Heart right ventricle (tissue), 16 donors: ENCODE results near the gene KCTD2. TPM values are rescaled to one million over a fixed set of nuclear protein-coding genes. Genes with fewer than 3 reads are reported as not detected.
"Not testable (repeated sequence)": the region's sequence is repeated elsewhere in the genome, so short reads cannot be mapped to it uniquely, and the experiment has no call there.

Experiments used
- ATAC-seq, 8 donors: fragments of 200-7000 bp; cut with Tn5 transposase; one replicate each; pipeline ENCODE4 v1.9.1; 2020; ENCODE audit warnings: mild to moderate bottlenecking in 8 of 8, moderate library complexity in 8 of 8, moderate number of reproducible peaks in 1 of 8
- DNase-seq, 2 donors: peaks; one replicate each; pipeline ENCODE4 v3.0.0-alpha.2; 2020
- H3K27ac ChIP-seq, 10 donors: fragments of 200-600 bp; sonication (generic) in 2 of 10; one replicate each; pipeline versions ENCODE4 v1.5.0 to v1.8.0; 2020 to 2022; ENCODE audit warnings: mild to moderate bottlenecking in 3 of 10
- H3K27me3 ChIP-seq, 7 donors: fragments of 200-600 bp; one replicate each; pipeline ENCODE4 v1.8.0; 2021 to 2022; ENCODE audit warnings: mild to moderate bottlenecking in 2 of 7
- H3K36me3 ChIP-seq, 9 donors: fragments of 200-600 bp; sonication (generic) in 1 of 9; one replicate each; pipeline versions ENCODE4 v1.5.0 to v1.8.0; 2020 to 2022; ENCODE audit warnings: mild to moderate bottlenecking in 2 of 9
- H3K4me1 ChIP-seq, 9 donors: fragments of 200-600 bp; sonication (generic) in 1 of 9; one replicate each; pipeline versions ENCODE4 v1.5.0 to v1.8.0; 2020 to 2022; ENCODE audit warnings: mild to moderate bottlenecking in 4 of 9
- H3K4me3 ChIP-seq, 10 donors: fragments of 200-600 bp; sonication (generic) in 2 of 10; one replicate each; pipeline versions ENCODE4 v1.5.0 to v1.8.0; 2020 to 2022; ENCODE audit warnings: mild to moderate bottlenecking in 7 of 10, moderate library complexity in 2 of 10
- H3K9me3 ChIP-seq, 11 donors: fragments of 200-600 bp in 10 of 11; sonication (generic) in 2 of 11; one replicate each; pipeline versions ENCODE4 v1.5.0 to v1.8.0; 2013 to 2022; ENCODE audit warnings: mild to moderate bottlenecking in 2 of 11, control low read depth in 1 of 11, moderate library complexity in 1 of 11
- CTCF ChIP-seq, 9 donors: fragments of 200-600 bp; sonication (generic) in 2 of 9; IDR thresholded peaks; one replicate each; pipeline versions ENCODE4 v1.5.0 to v1.8.0; 2021 to 2022; ENCODE audit warnings: antibody characterized with exemption in 9 of 9, mild to moderate bottlenecking in 5 of 9, moderate library complexity in 1 of 9
- WGBS, 2 donors: extraction: QIAGEN DNeasy Blood & Tissue Kit; methylation state at CpG; one replicate each; pipeline ENCODE4 v1.1.7; 2013; ENCODE audit warnings: inconsistent platforms in 1 of 2; 5-methylcytosine and 5-hydroxymethylcytosine counted together
- intact Hi-C, 10 donors: fragments of 100-400 bp; cut with DNase I; formaldehyde crosslinking; loops; one replicate each; pipeline versions ENCODE4 v1.11.1 to v1.14.2; 2022
- polyA plus RNA-seq, 2 donors: library from polyadenylated mRNA; stranded (reverse); fragments of 200-250 nt; gene quantifications; one replicate each; pipeline ENCODE4 v1.2.3, GENCODE V29; 2013
- total RNA-seq, 10 donors: library from RNA; stranded (reverse); fragmentation: NEBNext Ultra II Directional in 3 of 10; extraction: Animal tissue kit (Norgen Biotek cat#: 25700) in 3 of 10; gene quantifications; one replicate each; pipeline versions ENCODE4 v1.2.1 to v1.2.4, GENCODE V29; 2021 to 2023
- donor health status: Arrhythmogenic right ventricular cardiomyopathy.
- donor health status: ischemic (EF 13 %, LVEDD 7.1; RV severe dilation, severe dysfunction).
- donor health status: healthy with polysubstance abuse.
- donor health status: DM: no; HTN: yes; CAD: no.
- donor health status: DM: no; HTN: no; CAD: no.
- donor health status: ischemic (EF 25% LVEDD 6.9; RV normal size, moderate dysfunction).
- donor health status: ischemic (EF 25% LVEDD 5.7; RV mildly dilated, moderate dysfunction).
- donor health status: healthy.
- donor health status: DM: yes; HTN: yes; CAD: no.
- donor health status: Ischemic cardiomyopathy.
- donor health status: ischemic (EF 35%, LVEDD 5.7; RV mildly dilated, moderate dysfunction).
- donor health status: nonischemic (EF 11% LVEDD 7.7; RV severe dilation, severe dysfunction).
- donor health status: DM: yes; HTN: yes; CAD: no.
- donor health status: PGD.
- donor health status: ischemic (EF 29% LVEDD 5.4; RV normal size, mild dysfunction).
- donor health status: nonischemic (EF 23%, LVEDD 6.1; RV moderate dilation, normal function).

KCTD2 gene
- total and polyA plus RNA-seq, 12 donors, result 11.8 to 41.1 (median 29.3) TPM

- WGBS, 2 donors, result 70 to 79% methylated on average over 6 of the region's 6 CpGs
- Histone ChIP-seq H3K4me1 (peaks cover 0 to 6% (median 2%) of the 10 kb centered on the region in 9 donors), H3K36me3 (peaks cover 0 to 50% (median 27%) of the 10 kb centered on the region in 9 donors), H3K27me3 (no peaks in the 10 kb centered on the region), H3K27ac (no peak overlapping the region), H3K4me3 (no peak overlapping the region), H3K9me3 (no peaks in the 10 kb centered on the region)
- no peak for TF ChIP-seq CTCF (IDR thresholded peaks at IDR 0.05)
- DNase-seq, result no peak
- no peak for ATAC-seq
- intact Hi-C loops, result loop anchor here in 3 of 10 donors (10.0 kb wide), 3 partner anchors 99 to 139 kb away; partner anchors contain the start of gene NUP85 (in 1 of the 3)
Measured at GRCh38 chr17:75065562-75066151, 18.6 kb downstream of the KCTD2 start.

GRCh38 chr17:75067856-75068255, 20.8 kb downstream of the KCTD2 start:
- H3K27ac ChIP-seq, result no peak overlapping the region
- 67 to 82% methylated on average over 4 of the region's 4 CpGs for WGBS, 2 donors
- no peak for ATAC-seq
- DNase-seq, result no peak
- H3K4me3 ChIP-seq, result no peak overlapping the region
- H3K4me1 ChIP-seq, result peaks cover 0 to 19% (median 6%) of the 10 kb centered on the region in 9 donors
- intact Hi-C loops, result loop anchor here in 3 of 10 donors (10.0 kb wide), 3 partner anchors 97 to 137 kb away; partner anchors contain the start of gene NUP85 (in 1 of the 3)
- H3K27me3 ChIP-seq, result no peaks in the 10 kb centered on the region
- no peak for TF ChIP-seq CTCF (IDR thresholded peaks at IDR 0.05)
- H3K36me3 ChIP-seq, result peaks cover 0 to 29% (median 18%) of the 10 kb centered on the region in 9 donors
- no peaks in the 10 kb centered on the region for H3K9me3 ChIP-seq

- Histone ChIP-seq H3K4me3 (no peak overlapping the region), H3K9me3 (no peaks in the 10 kb centered on the region), H3K36me3 (peaks cover 0 to 20% (median 9%) of the 10 kb centered on the region in 9 donors), H3K27ac (no peak overlapping the region), H3K27me3 (no peaks in the 10 kb centered on the region), H3K4me1 (peaks cover 0 to 19% (median 6%) of the 10 kb centered on the region in 9 donors)
- intact Hi-C loops, result loop anchor here in 3 of 10 donors (10.0 kb wide), 3 partner anchors 96 to 136 kb away; partner anchors contain the start of gene NUP85 (in 1 of the 3)
- DNase-seq, result no peak
- no peak for TF ChIP-seq CTCF (IDR thresholded peaks at IDR 0.05)
- WGBS, 2 donors, result 80 to 82% methylated on average over 8 of the region's 8 CpGs
- no peak for ATAC-seq
Measured at GRCh38 chr17:75068750-75069149, 21.7 kb downstream of the KCTD2 start.

GRCh38 chr17:75069783-75070182, 22.8 kb downstream of the KCTD2 start:
- H3K9me3 ChIP-seq, result no peaks in the 10 kb centered on the region
- peaks cover 0 to 19% (median 6%) of the 10 kb centered on the region in 9 donors for H3K4me1 ChIP-seq
- TF ChIP-seq CTCF (IDR thresholded peaks at IDR 0.05), result peak in 7 of 9 donors; percentile 12 to 45 (median 30)
- no peak overlapping the region for H3K4me3 ChIP-seq
- WGBS, 2 donors, result 95 to 96% methylated on average over 2 of the region's 2 CpGs
- intact Hi-C loops, result loop anchor here in 4 of 10 donors (5.0 to 10.0 kb wide), 4 partner anchors 38 to 135 kb away; partner anchors contain the start of genes ARMC7 (in 1 of the 4) and NUP85 (in 1 of the 4)
- ATAC-seq (no peak), DNase-seq (no peak)
- H3K27me3 ChIP-seq, result no peaks in the 10 kb centered on the region
- peaks cover 0 to 10% (median 0%) of the 10 kb centered on the region in 9 donors for H3K36me3 ChIP-seq
- no peak overlapping the region for H3K27ac ChIP-seq

- not testable (repeated sequence) for H3K4me3 ChIP-seq, H3K27me3 ChIP-seq, DNase-seq, H3K9me3 ChIP-seq, H3K36me3 ChIP-seq
- 63 to 66% methylated on average over 8 of the region's 8 CpGs for WGBS, 2 donors
- H3K4me1 ChIP-seq, result peaks cover 0 to 26% (median 6%) of the 10 kb centered on the region in 9 donors
- peak; percentile 53 to 89 (median 66) for ATAC-seq
- intact Hi-C loops, result loop anchor here in 2 of 10 donors (2.0 to 5.0 kb wide), 2 partner anchors 19 to 36 kb away; partner anchors contain the start of gene ARMC7 (in 1 of the 2)
- H3K27ac ChIP-seq, result peak overlapping the region in 6 of 10 donors; percentile 16 to 77 (median 62)
Measured at GRCh38 chr17:75071478-75072271, 24.6 kb downstream of the KCTD2 start.

GRCh38 chr17:75072909-75073308, 25.9 kb downstream of the KCTD2 start:
- H3K36me3 ChIP-seq, H3K4me3 ChIP-seq, H3K9me3 ChIP-seq, ATAC-seq, H3K27me3 ChIP-seq, DNase-seq: not testable (repeated sequence)
- 93 to 98% methylated on average over 5 of the region's 5 CpGs for WGBS, 2 donors
- peak overlapping the region in 3 of 10 donors; percentile 60 to 77 (median 74) for H3K27ac ChIP-seq
- H3K4me1 ChIP-seq, result peaks cover 4 to 37% (median 17%) of the 10 kb centered on the region in 9 donors
- intact Hi-C loops, result loop anchor here in 2 of 10 donors (2.0 to 5.0 kb wide), 2 partner anchors 20 to 34 kb away; partner anchors contain the start of gene ARMC7 (in 1 of the 2)
